Neural cell (in vitro differentiated cells): ENCODE results near the gene GSDME. TPM values are rescaled to one million over a fixed set of nuclear protein-coding genes. Genes with fewer than 3 reads are reported as not detected.

Source experiments
- H2AFZ ChIP-seq: fragments of 200-600, 300-800 bp; sonication (generic), shearing (Covaris generic); 2 replicates; pipeline ENCODE4 v1.6.0; 2014; ENCODE audit warnings: low read depth, mild to moderate bottlenecking, antibody characterized with exemption, low read length, moderate library complexity
- H3F3A ChIP-seq: fragments of 200-600 bp; shearing (Covaris generic); 2 replicates; pipeline ENCODE4 v1.6.1; 2016; ENCODE audit warnings: mild to moderate bottlenecking, moderate library complexity, mixed read lengths, antibody characterized with exemption, low read length; ENCODE audit not compliant: insufficient read depth, poor library complexity, severe bottlenecking
- H3K27ac ChIP-seq: fragments of 200-600, 300-800 bp; sonication (generic), shearing (Covaris generic); 2 replicates; pipeline ENCODE4 v1.5.1; 2014; ENCODE audit warnings: mild to moderate bottlenecking, low read length, moderate library complexity
- H3K27me3 ChIP-seq: fragments of 300-800, 200-600 bp; sonication (generic), shearing (Covaris generic); 2 replicates; pipeline ENCODE4 v1.6.0; 2014; ENCODE audit warnings: mild to moderate bottlenecking, low read depth, low read length, moderate library complexity; ENCODE audit not compliant: insufficient read depth
- H3K36me3 ChIP-seq: fragments of 300-800, 200-600 bp; sonication (generic), shearing (Covaris generic); 2 replicates; pipeline ENCODE4 v1.5.1; 2014; ENCODE audit warnings: mild to moderate bottlenecking, antibody characterized with exemption, low read length, moderate library complexity; ENCODE audit not compliant: insufficient read depth
- H3K4me2 ChIP-seq: fragments of 300-800, 200-600 bp; sonication (generic), shearing (Covaris generic); 2 replicates; pipeline ENCODE4 v1.6.0; 2014; ENCODE audit warnings: mild to moderate bottlenecking, low read length
- H3K4me3 ChIP-seq: fragments of 300-800, 200-600 bp; sonication (generic), shearing (Covaris generic); 2 replicates; pipeline ENCODE4 v1.5.1; 2014; ENCODE audit warnings: mild to moderate bottlenecking, low read length, moderate library complexity
- H3K79me2 ChIP-seq: fragments of 200-600 bp; shearing (Covaris generic); replicated peaks from 2 replicates; pipeline ENCODE4 v1.6.0; 2014; ENCODE audit warnings: mild to moderate bottlenecking, low read length, moderate library complexity; ENCODE audit not compliant: insufficient read depth
- H3K9ac ChIP-seq: fragments of 300-800, 200-600 bp; sonication (generic), shearing (Covaris generic); 2 replicates; pipeline ENCODE4 v1.6.1; 2016; ENCODE audit warnings: mild to moderate bottlenecking, low read length, mixed read lengths
- H3K9me2 ChIP-seq: fragments of 200-600 bp; shearing (Covaris generic); 2 replicates; pipeline ENCODE4 v1.6.1; 2016; ENCODE audit warnings: mild to moderate bottlenecking, low read length, mixed read lengths; ENCODE audit not compliant: insufficient read depth
- H3K9me3 ChIP-seq: fragments of 200-600, 300-800 bp; sonication (generic), shearing (Covaris generic); 2 replicates; pipeline ENCODE4 v1.6.1; 2016; ENCODE audit warnings: mild to moderate bottlenecking, mixed run types, low read length, moderate library complexity, mixed read lengths
- H4K20me1 ChIP-seq: fragments of 200-600 bp; shearing (Covaris generic); 2 replicates; pipeline ENCODE4 v1.6.1; 2016; ENCODE audit warnings: mild to moderate bottlenecking, mixed run types; ENCODE audit not compliant: insufficient read depth
- EP300 ChIP-seq: fragments of 450-650 bp; conservative IDR thresholded peaks from 2 replicates; pipeline ENCODE4 v1.6.1; 2014; ENCODE audit warnings: antibody characterized with exemption, mild to moderate bottlenecking, moderate library complexity; ENCODE audit not compliant: poor library complexity, severe bottlenecking
- EZH2 ChIP-seq: fragments of 200-600, 300-800 bp; shearing (Covaris generic), sonication (generic); IDR thresholded peaks from 2 replicates; pipeline ENCODE4 v1.6.1; 2014; ENCODE audit warnings: antibody characterized with exemption, low read length, borderline replicate concordance, mild to moderate bottlenecking; ENCODE audit not compliant: insufficient read depth, poor library complexity, severe bottlenecking
- MXI1 ChIP-seq: fragments of 450-650 bp; conservative IDR thresholded peaks from 2 replicates; pipeline ENCODE4 v1.6.1; 2014; ENCODE audit warnings: antibody characterized with exemption, mild to moderate bottlenecking; ENCODE audit not compliant: poor library complexity, severe bottlenecking
- POLR2AphosphoS5 ChIP-seq: IDR thresholded peaks from 2 replicates; pipeline ENCODE4 v1.6.1; 2012
- RAD21 ChIP-seq: fragments of 450-650 bp; conservative IDR thresholded peaks from 2 replicates; pipeline ENCODE4 v1.6.1; 2014; ENCODE audit warnings: antibody characterized with exemption, mild to moderate bottlenecking, moderate library complexity
- SMC3 ChIP-seq: fragments of 450-650 bp; conservative IDR thresholded peaks from 2 replicates; pipeline ENCODE4 v1.6.1; 2014; ENCODE audit warnings: antibody characterized with exemption, mild to moderate bottlenecking, moderate library complexity; ENCODE audit not compliant: poor library complexity
- TAF1 ChIP-seq: IDR thresholded peaks from 2 replicates; pipeline ENCODE4 v1.6.1; 2012; ENCODE audit warnings: low read depth
- polyA plus RNA-seq: library from polyadenylated mRNA; depleted of rRNA; stranded (reverse); fragments of >200 nt; gene quantifications from 2 replicates; pipeline ENCODE4 v1.2.3, GENCODE V29; 2014
- TF ChIP-seq, protein P1 (sequence below): IDR thresholded peaks from 2 replicates; pipeline ENCODE4 v1.6.1; 2012; ENCODE audit warnings: borderline replicate concordance
- TF ChIP-seq, protein P2 (sequence below): fragments of 450-650 bp; IDR thresholded peaks from 2 replicates; pipeline ENCODE4 v1.5.1; 2014; ENCODE audit warnings: antibody characterized with exemption, mild to moderate bottlenecking, moderate library complexity; ENCODE audit not compliant: poor library complexity, severe bottlenecking

GSDME gene
- polyA plus RNA-seq, 1 donor from 2014 or later: 42.9 TPM

DNA sequence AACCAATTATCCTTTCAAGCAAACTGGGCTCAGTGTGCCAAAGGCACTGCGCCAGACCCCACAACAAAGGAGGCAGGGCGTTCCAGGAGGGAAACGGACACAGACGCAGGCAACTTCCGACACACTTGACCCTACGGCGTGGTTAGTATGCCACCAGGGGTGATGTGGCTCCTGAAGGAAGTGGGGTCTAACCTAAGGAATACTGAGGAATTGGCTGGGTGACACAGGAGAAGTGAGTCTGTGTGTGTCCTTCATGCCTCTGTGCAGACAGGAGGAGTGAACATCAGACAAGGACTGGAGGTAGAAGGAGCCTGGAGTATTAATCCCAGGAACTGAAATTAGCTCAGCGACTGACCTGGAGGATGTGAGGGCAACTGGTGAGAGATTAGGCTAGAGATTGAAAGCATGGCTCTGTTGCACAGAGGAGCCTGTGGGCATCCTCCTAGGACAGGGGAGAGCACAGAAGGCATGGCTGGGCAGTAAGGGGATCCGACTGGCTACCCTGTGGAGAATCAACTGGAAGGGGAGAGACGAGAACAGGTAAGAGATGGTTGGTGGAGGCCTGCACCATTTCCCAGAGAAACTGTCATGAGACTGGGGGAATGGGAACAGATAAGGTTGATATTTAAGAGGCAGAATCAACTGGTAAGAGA, 27.8 kb downstream of the GSDME start:
- H3K4me2 ChIP-seq: no peak overlapping the region
- no peak for TF ChIP-seq RAD21
- TF ChIP-seq EZH2: no peak
- no peak for TF ChIP-seq MXI1
- TF ChIP-seq, protein P1, sequence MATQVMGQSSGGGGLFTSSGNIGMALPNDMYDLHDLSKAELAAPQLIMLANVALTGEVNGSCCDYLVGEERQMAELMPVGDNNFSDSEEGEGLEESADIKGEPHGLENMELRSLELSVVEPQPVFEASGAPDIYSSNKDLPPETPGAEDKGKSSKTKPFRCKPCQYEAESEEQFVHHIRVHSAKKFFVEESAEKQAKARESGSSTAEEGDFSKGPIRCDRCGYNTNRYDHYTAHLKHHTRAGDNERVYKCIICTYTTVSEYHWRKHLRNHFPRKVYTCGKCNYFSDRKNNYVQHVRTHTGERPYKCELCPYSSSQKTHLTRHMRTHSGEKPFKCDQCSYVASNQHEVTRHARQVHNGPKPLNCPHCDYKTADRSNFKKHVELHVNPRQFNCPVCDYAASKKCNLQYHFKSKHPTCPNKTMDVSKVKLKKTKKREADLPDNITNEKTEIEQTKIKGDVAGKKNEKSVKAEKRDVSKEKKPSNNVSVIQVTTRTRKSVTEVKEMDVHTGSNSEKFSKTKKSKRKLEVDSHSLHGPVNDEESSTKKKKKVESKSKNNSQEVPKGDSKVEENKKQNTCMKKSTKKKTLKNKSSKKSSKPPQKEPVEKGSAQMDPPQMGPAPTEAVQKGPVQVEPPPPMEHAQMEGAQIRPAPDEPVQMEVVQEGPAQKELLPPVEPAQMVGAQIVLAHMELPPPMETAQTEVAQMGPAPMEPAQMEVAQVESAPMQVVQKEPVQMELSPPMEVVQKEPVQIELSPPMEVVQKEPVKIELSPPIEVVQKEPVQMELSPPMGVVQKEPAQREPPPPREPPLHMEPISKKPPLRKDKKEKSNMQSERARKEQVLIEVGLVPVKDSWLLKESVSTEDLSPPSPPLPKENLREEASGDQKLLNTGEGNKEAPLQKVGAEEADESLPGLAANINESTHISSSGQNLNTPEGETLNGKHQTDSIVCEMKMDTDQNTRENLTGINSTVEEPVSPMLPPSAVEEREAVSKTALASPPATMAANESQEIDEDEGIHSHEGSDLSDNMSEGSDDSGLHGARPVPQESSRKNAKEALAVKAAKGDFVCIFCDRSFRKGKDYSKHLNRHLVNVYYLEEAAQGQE: no peak
- TF ChIP-seq, protein P2, sequence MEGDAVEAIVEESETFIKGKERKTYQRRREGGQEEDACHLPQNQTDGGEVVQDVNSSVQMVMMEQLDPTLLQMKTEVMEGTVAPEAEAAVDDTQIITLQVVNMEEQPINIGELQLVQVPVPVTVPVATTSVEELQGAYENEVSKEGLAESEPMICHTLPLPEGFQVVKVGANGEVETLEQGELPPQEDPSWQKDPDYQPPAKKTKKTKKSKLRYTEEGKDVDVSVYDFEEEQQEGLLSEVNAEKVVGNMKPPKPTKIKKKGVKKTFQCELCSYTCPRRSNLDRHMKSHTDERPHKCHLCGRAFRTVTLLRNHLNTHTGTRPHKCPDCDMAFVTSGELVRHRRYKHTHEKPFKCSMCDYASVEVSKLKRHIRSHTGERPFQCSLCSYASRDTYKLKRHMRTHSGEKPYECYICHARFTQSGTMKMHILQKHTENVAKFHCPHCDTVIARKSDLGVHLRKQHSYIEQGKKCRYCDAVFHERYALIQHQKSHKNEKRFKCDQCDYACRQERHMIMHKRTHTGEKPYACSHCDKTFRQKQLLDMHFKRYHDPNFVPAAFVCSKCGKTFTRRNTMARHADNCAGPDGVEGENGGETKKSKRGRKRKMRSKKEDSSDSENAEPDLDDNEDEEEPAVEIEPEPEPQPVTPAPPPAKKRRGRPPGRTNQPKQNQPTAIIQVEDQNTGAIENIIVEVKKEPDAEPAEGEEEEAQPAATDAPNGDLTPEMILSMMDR: no peak
- H4K20me1 ChIP-seq: no peaks in the 10 kb centered on the region
- no peaks in the 10 kb centered on the region for H3K27me3 ChIP-seq
- H3K36me3 ChIP-seq: no peaks in the 10 kb centered on the region
- no peak overlapping the region for H3K9ac ChIP-seq
- H2AFZ ChIP-seq: no peak overlapping the region
- no peaks in the 10 kb centered on the region for H3K9me2 ChIP-seq
- no peak overlapping the region for H3K4me3 ChIP-seq
- no peak overlapping the region for H3K27ac ChIP-seq
- H3K79me2 ChIP-seq: no peaks in the 10 kb centered on the region
- H3K9me3 ChIP-seq: no peaks in the 10 kb centered on the region
- no peaks in the 10 kb centered on the region for H3F3A ChIP-seq

DNA sequence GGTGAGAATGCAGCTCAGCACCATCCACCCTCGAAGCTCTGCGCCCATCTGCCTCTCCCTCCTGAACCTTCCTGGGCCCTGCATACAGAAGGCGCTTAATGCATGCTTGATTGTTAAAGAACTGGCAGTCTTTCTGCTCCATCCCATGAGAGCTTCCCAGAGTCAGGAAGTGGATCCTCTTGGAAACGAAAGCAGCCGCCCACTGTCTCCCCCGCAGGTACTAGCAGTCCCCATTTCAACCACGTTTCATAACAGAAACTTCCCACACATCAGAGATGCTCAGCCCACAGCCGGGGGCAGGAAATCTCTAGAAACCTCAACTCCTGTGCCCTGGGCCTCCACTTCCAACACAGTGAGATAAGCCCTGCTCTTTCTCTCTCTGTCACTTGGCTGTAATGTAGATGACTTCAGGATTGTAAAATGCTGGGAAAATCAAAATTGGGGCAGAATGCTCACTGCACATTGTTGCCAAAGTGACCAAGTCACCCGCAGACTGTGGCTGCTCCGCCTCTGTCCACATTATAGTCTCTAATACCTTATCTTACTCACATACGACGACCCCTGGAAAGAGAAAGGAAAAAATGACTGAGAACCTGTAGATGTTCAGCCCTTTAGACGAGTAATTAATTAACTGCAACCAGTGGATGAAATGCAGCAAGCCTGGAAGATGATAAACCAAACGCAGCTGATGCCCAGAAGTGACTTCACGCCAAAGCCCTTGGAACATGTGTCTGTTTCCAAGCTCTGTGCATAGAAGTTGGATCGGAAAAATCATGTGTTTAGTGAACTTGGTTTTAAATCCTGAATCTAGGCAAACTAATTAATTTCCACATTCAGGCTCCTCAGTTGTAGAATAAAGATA, 28.5 kb downstream of the GSDME start:
- H3K79me2 ChIP-seq: no peaks in the 10 kb centered on the region
- no peak overlapping the region for H3K4me2 ChIP-seq
- no peak overlapping the region for H3K9ac ChIP-seq
- no peaks in the 10 kb centered on the region for H3F3A ChIP-seq
- no peak overlapping the region for H3K27ac ChIP-seq
- H3K36me3 ChIP-seq: no peaks in the 10 kb centered on the region
- no peak overlapping the region for H3K4me3 ChIP-seq
- no peaks in the 10 kb centered on the region for H3K9me3 ChIP-seq
- no peak overlapping the region for H2AFZ ChIP-seq
- no peaks in the 10 kb centered on the region for H4K20me1 ChIP-seq
- no peaks in the 10 kb centered on the region for H3K9me2 ChIP-seq
- H3K27me3 ChIP-seq: no peaks in the 10 kb centered on the region
- TF ChIP-seq EP300 (no peak), MXI1 (no peak), RAD21 (no peak), POLR2AphosphoS5 (no peak), EZH2 (no peak), TAF1 (no peak), SMC3 (no peak)
- TF ChIP-seq, protein P2: no peak
- TF ChIP-seq, protein P1: no peak
